ENCODE data around the gene NIP7.

The NIP7 gene

DNA sequence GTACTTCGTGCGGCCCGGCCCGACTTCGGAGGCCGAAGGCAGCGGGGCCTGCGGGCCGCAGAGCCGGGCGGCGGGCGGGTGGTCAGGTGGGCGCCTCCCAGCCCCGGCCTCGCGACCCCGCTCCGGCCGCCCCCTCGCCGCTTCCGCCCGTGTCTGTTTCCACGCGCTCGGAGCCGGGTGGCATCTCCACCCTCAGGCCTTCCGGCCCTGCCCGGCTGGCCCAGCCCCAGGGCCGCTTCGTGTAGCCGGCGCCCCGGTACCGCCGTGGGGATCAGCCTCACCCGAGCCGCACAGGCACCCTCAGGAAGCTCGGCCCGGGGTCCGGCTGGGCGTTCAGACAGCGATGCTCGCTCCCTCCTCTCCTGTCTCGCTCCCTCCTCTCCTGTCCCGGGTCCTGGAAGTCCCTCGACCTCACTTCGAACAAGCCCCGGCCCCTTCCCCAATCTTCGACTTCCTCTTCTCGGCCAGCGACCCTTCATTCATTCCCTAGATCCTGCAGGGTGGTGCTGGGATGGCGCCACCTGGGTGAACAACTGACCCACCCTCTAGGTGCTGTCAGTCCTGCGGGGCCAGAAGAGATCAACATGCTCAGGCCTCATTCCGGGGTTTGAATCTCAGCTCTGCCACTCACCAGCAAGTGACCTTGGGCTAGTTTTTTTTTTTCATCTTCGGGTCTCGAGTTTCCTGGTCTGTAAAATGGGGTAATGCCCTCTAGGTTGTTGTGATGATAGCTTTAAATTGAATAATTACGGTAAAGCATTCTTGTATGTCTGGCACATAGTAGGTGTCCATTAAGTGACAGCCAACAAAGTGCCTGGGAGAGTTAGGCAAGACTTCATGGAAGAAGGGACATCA, 27.8 kb upstream of the NIP7 start:
- peak overlapping the region; percentile 86 for H3K4me3 ChIP-seq (ENCODE audit: low read length)
- DNase-seq (ENCODE audit: low read depth), result peak; percentile 28
- TF ChIP-seq, protein P1, sequence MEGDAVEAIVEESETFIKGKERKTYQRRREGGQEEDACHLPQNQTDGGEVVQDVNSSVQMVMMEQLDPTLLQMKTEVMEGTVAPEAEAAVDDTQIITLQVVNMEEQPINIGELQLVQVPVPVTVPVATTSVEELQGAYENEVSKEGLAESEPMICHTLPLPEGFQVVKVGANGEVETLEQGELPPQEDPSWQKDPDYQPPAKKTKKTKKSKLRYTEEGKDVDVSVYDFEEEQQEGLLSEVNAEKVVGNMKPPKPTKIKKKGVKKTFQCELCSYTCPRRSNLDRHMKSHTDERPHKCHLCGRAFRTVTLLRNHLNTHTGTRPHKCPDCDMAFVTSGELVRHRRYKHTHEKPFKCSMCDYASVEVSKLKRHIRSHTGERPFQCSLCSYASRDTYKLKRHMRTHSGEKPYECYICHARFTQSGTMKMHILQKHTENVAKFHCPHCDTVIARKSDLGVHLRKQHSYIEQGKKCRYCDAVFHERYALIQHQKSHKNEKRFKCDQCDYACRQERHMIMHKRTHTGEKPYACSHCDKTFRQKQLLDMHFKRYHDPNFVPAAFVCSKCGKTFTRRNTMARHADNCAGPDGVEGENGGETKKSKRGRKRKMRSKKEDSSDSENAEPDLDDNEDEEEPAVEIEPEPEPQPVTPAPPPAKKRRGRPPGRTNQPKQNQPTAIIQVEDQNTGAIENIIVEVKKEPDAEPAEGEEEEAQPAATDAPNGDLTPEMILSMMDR (conservative IDR thresholded peaks at IDR 0.05; ENCODE audit: low read length), result no peak

GRCh38 chr16:69313469-69313868, 26.1 kb upstream of the NIP7 start:
- no peak overlapping the region for H3K4me3 ChIP-seq (ENCODE audit: low read length)
- TF ChIP-seq, protein P1 (conservative IDR thresholded peaks at IDR 0.05; ENCODE audit: low read length), result no peak
- DNase-seq (ENCODE audit: low read depth), result no peak

GRCh38 chr16:69314534-69314933, 25.0 kb upstream of the NIP7 start:
- H3K4me3 ChIP-seq (ENCODE audit: low read length), result no peak overlapping the region
- TF ChIP-seq, protein P1 (conservative IDR thresholded peaks at IDR 0.05; ENCODE audit: low read length), result no peak
- no peak for DNase-seq (ENCODE audit: low read depth)

GRCh38 chr16:69315486-69316311, 23.9 kb upstream of the NIP7 start:
- H3K4me3 ChIP-seq (ENCODE audit: low read length), result no peak overlapping the region
- DNase-seq (ENCODE audit: low read depth), result no peak
- TF ChIP-seq, protein P1 (conservative IDR thresholded peaks at IDR 0.05; ENCODE audit: low read length), result no peak

GRCh38 chr16:69316595-69317034, 23.0 kb upstream of the NIP7 start:
- no peak overlapping the region for H3K4me3 ChIP-seq (ENCODE audit: low read length)
- DNase-seq (ENCODE audit: low read depth), result no peak
- TF ChIP-seq, protein P1 (conservative IDR thresholded peaks at IDR 0.05; ENCODE audit: low read length), result no peak

GRCh38 chr16:69318177-69318910, 21.2 kb upstream of the NIP7 start:
- no peak for DNase-seq (ENCODE audit: low read depth)
- TF ChIP-seq, protein P1 (conservative IDR thresholded peaks at IDR 0.05; ENCODE audit: low read length), result no peak
- H3K4me3 ChIP-seq (ENCODE audit: low read length), result no peak overlapping the region

Data from AG10803 (cell line).